ENCODE data around the gene OR2T35.
"Not testable (repeated sequence)": the region's sequence is repeated elsewhere in the genome, so short reads cannot be mapped to it uniquely, and the experiment has no call there.

OR2T35 gene

DNA sequence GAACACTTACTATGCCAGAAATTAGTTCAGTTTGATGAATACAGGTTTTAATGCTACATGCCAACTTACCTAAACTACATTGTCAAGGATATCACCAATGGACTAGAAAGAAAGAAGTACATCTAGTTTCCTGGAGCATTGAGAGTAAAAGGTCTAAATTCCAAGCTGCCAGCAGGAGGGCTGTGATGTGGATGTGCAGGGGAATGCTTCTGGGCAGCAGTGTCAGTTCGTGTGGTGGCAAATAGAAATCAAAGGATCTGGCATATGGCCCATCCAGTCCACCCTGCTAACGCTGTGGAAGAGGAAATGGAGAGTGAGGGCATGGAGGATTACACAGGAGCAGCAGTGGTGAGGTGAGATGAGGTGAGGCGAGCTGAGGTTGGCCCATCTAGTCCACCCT, at the start of gene OR2T35:
TSS of gene OR2T35 (minus strand) at position 101 of the 400 bp plus-strand sequence. CDS start 6,020 bp downstream, outside the sequence.
- not testable (repeated sequence) for H3K27ac Mint-ChIP-seq, H3K4me1 Mint-ChIP-seq, H3K9me3 Mint-ChIP-seq, H3K4me3 Mint-ChIP-seq, H3K27me3 Mint-ChIP-seq, H3K36me3 Mint-ChIP-seq

DNA sequence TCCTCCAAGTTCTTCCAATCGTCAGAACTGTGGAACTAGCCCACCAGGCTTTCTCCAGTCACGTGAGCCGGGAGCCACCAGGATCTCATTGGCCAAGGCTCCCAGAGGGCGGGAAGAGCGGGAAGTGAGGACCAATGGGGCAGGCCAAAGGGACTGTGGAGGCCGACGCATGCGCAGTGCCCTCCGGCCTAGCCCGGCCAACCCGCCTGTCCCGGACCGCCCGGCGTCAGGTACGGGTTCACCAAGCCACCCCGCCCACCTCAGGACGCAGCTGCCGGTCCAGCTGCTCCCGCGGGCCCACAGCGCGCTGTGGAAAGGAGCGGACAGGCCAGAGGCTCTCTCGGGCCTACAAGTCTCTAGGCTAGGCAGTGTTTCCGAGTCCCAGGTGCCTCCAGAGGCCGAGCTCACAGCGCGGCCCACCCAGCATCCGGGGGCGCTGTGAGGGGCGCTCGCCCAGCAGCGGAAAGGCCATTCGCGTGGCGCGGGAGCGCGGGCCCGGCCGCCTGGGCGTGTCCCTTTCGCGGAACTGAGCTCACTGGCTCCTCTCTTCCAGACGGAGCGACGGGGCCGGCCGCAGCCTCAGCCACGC, 46.6 kb upstream of the OR2T35 start:
- Mint-ChIP-seq H3K4me1 (peaks cover 5% of the 10 kb centered on the region), H3K4me3 (no peak overlapping the region), H3K36me3 (peaks cover 4% of the 10 kb centered on the region), H3K27me3 (peaks cover 1% of the 10 kb centered on the region), H3K9me3 (no peaks in the 10 kb centered on the region), H3K27ac (no peak overlapping the region)

GRCh38 chr1:248688527-248689298, 43.6 kb upstream of the OR2T35 start:
- peaks cover 4% of the 10 kb centered on the region for H3K36me3 Mint-ChIP-seq
- H3K27me3 Mint-ChIP-seq, result no peaks in the 10 kb centered on the region
- H3K9me3 Mint-ChIP-seq, result no peaks in the 10 kb centered on the region
- no peak overlapping the region for H3K4me3 Mint-ChIP-seq
- peaks cover 6% of the 10 kb centered on the region for H3K4me1 Mint-ChIP-seq
- no peak overlapping the region for H3K27ac Mint-ChIP-seq

GRCh38 chr1:248686815-248687214, 41.7 kb upstream of the OR2T35 start:
- peaks cover 4% of the 10 kb centered on the region for H3K36me3 Mint-ChIP-seq
- H3K4me3 Mint-ChIP-seq, result no peak overlapping the region
- no peaks in the 10 kb centered on the region for H3K9me3 Mint-ChIP-seq
- peaks cover 6% of the 10 kb centered on the region for H3K4me1 Mint-ChIP-seq
- H3K27me3 Mint-ChIP-seq, result peaks cover 1% of the 10 kb centered on the region
- no peak overlapping the region for H3K27ac Mint-ChIP-seq

- H3K9me3 Mint-ChIP-seq, result no peaks in the 10 kb centered on the region
- H3K27ac Mint-ChIP-seq, result no peak overlapping the region
- H3K4me1 Mint-ChIP-seq, result peaks cover 1% of the 10 kb centered on the region
- H3K27me3 Mint-ChIP-seq, result peaks cover 9% of the 10 kb centered on the region
- H3K36me3 Mint-ChIP-seq, result peaks cover 1% of the 10 kb centered on the region
- no peak overlapping the region for H3K4me3 Mint-ChIP-seq
These were observed 36.6 kb upstream of the OR2T35 start for GRCh38 chr1:248681651-248682050.

DNA sequence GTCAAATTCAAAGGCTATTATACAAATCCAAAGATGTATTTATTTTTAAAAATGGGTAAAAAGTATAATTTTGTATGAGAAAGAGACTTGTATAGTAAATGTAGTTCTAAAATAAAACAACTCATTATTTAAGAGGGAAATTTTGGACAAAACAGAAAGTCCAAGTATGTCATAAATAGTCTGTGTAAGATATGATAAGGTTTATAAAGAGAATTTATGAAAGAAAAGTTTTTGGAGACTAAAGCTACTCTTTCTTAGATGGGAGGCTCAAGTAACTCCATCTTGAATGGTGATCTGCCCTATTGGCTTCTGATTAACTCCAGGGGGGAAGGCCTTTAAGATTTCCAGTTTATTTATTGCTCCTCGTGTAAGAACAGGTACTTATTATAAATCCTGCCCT, 24.9 kb upstream of the OR2T35 start:
- H3K4me1 Mint-ChIP-seq, result no peaks in the 10 kb centered on the region
- no peaks in the 10 kb centered on the region for H3K9me3 Mint-ChIP-seq
- no peak overlapping the region for H3K27ac Mint-ChIP-seq
- no peak overlapping the region for H3K4me3 Mint-ChIP-seq
- no peaks in the 10 kb centered on the region for H3K27me3 Mint-ChIP-seq
- H3K36me3 Mint-ChIP-seq, result no peaks in the 10 kb centered on the region

DNA sequence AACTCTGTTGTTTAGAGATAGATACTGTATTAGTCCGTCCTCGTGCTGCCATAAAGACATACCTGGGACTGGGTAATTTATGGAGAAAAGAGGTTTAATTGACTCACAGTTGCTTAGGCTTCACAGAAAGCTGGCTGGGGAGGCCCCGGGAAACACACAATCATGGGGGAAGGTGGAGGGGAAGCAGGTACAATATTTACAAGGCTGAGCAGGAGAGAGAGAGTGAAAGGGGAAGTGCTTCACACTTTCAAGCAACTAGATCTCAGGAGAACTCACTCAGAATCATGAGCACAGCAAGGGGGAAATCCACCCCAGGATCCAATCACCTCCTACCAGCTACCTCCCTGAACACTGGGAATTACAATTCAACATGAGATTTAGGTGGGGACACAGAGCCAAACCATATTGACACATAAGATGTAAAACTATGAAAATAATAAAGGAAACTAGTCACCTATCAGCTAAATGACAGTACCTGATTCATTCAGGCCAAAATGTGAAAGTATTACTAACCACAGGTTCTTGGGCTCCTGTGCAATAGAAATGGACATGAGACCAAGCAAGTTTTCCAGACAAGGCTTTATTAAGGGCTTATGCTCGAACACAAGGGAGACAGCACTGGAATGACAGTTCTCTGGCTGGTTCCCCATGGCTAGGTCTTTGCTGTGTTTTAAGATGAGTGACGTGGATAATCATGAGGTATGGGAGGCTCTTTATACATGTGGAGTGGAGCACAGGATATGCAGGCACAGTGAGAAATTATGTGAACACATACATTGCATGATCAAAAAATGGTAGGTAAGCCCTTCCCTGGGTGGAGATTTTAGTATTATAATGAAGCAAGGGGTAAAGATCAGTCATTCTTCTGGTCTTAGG, 18.6 kb upstream of the OR2T35 start:
- H3K27ac Mint-ChIP-seq, H3K4me3 Mint-ChIP-seq, H3K4me1 Mint-ChIP-seq, H3K36me3 Mint-ChIP-seq, H3K27me3 Mint-ChIP-seq, H3K9me3 Mint-ChIP-seq: not testable (repeated sequence)

- H3K36me3 Mint-ChIP-seq, H3K27me3 Mint-ChIP-seq, H3K9me3 Mint-ChIP-seq, H3K4me3 Mint-ChIP-seq, H3K27ac Mint-ChIP-seq, H3K4me1 Mint-ChIP-seq: not testable (repeated sequence)
These were observed 11.7 kb upstream of the OR2T35 start for GRCh38 chr1:248656797-248657196.

DNA sequence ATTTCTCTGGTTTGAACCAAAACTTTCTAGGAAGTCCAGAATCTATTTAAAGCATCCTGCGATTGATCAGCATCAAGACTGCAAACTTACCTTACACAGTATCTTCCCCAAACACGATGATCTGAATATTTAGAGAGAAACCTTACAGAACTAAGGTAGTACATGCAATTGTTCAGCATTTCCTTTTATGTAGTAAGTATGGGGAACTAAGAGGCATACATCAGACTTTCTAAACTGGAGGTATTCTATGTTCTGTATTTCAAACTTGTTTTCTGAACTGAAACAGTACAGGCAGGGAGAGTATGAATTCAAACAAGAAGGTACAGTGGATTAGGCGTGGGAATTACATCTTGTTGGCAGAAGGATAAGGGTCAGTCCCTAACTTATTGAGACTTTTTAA, 10.3 kb upstream of the OR2T35 start, which contains the start of gene OR2T27:
TSS of gene OR2T27 (minus strand) at position 175 of the 400 bp plus-strand sequence. CDS start 4,644 bp downstream, outside the sequence.
- H3K4me3 Mint-ChIP-seq, H3K9me3 Mint-ChIP-seq, H3K4me1 Mint-ChIP-seq, H3K36me3 Mint-ChIP-seq, H3K27ac Mint-ChIP-seq, H3K27me3 Mint-ChIP-seq: not testable (repeated sequence)

- H3K4me1 Mint-ChIP-seq, H3K27me3 Mint-ChIP-seq, H3K27ac Mint-ChIP-seq, H3K4me3 Mint-ChIP-seq, H3K9me3 Mint-ChIP-seq, H3K36me3 Mint-ChIP-seq: not testable (repeated sequence)
These were observed 3.9 kb upstream of the OR2T35 start for GRCh38 chr1:248648770-248649536.

- H3K9me3 Mint-ChIP-seq, H3K4me1 Mint-ChIP-seq, H3K4me3 Mint-ChIP-seq, H3K36me3 Mint-ChIP-seq, H3K27me3 Mint-ChIP-seq, H3K27ac Mint-ChIP-seq: not testable (repeated sequence)
These were observed 2.0 kb downstream of the OR2T35 start for GRCh38 chr1:248642971-248643651.

DNA sequence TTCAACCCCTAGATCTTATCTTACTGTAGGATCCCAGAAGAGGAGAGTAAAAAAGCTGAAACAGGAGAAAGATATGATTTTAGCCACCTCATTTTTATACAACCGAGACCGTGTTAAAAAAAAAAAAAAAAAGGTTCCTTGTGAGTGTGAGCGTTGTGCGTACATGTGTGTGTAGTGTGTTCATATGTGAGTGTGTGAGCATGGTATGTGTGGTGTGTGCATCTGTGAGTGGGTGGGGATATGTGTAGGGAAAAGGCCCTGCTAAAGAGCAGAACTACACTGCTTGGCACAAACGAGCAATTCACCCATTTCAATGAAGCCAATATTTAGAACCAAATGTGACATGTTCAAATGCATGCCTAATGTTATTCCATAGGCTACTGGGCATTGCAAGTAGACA, 3.5 kb downstream of the OR2T35 start:
- H3K27me3 Mint-ChIP-seq, H3K9me3 Mint-ChIP-seq, H3K4me3 Mint-ChIP-seq, H3K36me3 Mint-ChIP-seq, H3K27ac Mint-ChIP-seq, H3K4me1 Mint-ChIP-seq: not testable (repeated sequence)

- H3K36me3 Mint-ChIP-seq, H3K4me3 Mint-ChIP-seq, H3K4me1 Mint-ChIP-seq, H3K27ac Mint-ChIP-seq, H3K27me3 Mint-ChIP-seq, H3K9me3 Mint-ChIP-seq: not testable (repeated sequence)
These were observed 4.2 kb downstream of the OR2T35 start for GRCh38 chr1:248640906-248641305.

- not testable (repeated sequence) for H3K36me3 Mint-ChIP-seq, H3K27me3 Mint-ChIP-seq, H3K27ac Mint-ChIP-seq, H3K4me3 Mint-ChIP-seq, H3K4me1 Mint-ChIP-seq, H3K9me3 Mint-ChIP-seq
These were observed 5.4 kb downstream of the OR2T35 start for GRCh38 chr1:248639652-248640051.

DNA sequence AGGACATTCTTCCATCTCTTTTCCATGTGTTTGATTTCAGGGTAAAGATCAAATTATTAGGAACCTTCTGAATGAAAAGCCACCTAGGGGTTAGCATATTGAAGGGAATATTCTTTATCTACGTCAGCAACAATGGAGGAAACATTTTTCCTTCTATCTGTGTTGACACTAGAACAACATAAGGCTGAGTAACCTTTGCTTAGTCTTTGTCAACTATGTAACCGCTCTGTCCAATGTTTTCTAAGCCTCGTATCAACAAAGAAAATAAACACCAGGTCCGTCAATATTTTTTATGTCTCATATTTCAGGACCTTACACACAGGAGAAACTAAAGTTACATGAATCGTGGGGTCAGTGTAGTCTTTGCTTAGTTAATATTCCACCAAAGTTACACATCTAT, 8.5 kb downstream of the OR2T35 start:
- H3K27ac Mint-ChIP-seq, H3K4me1 Mint-ChIP-seq, H3K9me3 Mint-ChIP-seq, H3K36me3 Mint-ChIP-seq, H3K4me3 Mint-ChIP-seq, H3K27me3 Mint-ChIP-seq: not testable (repeated sequence)

All from activated naive CD4-positive, alpha-beta T cell treated with anti-CD3 and anti-CD28 coated beads, Interleukin-2, amount 50 U/mL, for 24 hours (primary cell).